BE2C (cell line): ENCODE data around the gene KDM5C.

ENCODE experiments used
- DNase-seq: peaks from one replicate; pipeline ENCODE4 v3.0.0-alpha.2; 2020
- H3K27me3 ChIP-seq: fragments of 250-450 bp; sonication (Bioruptor Pico); 2 replicates; pipeline ENCODE4 v1.5.1; 2020; ENCODE audit warnings: mild to moderate bottlenecking
- H3K36me3 ChIP-seq: fragments of 250-450 bp; sonication (Bioruptor Pico); 2 replicates; pipeline ENCODE4 v1.5.1; 2020; ENCODE audit warnings: mild to moderate bottlenecking
- H3K4me1 ChIP-seq: fragments of 250-450 bp; sonication (Bioruptor Pico); 2 replicates; pipeline ENCODE4 v1.5.1; 2020
- H3K4me3 ChIP-seq: 2 replicates; pipeline ENCODE4 v1.5.1; 2011; ENCODE audit warnings: low read depth, low read length
- H3K9me3 ChIP-seq: fragments of 250-450 bp; sonication (Bioruptor Pico); 2 replicates; pipeline ENCODE4 v1.5.1; 2020
- CTCF ChIP-seq: IDR thresholded peaks from 2 replicates; pipeline ENCODE4 v1.5.1; 2012; ENCODE audit warnings: mild to moderate bottlenecking, low read depth, low read length

Gene KDM5C

DNA sequence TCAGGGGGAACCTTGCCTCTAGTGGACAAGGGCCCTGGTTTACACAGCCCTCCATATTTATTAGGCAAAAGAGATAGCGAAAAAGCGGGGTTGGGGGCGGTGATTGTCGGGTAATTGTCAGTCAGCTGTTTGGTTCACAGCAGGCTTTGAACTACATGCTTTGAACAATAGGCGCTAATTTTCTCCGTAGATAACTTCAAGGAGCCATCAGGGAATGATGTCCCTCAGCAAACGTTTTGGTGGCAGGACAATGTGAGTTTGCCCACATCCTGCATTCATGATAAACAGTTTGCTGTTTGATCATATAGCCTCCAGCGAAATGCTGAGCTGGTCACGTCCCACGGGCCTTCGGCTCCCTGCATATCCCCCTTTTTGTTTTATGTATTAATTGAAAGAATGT is 65.8 kb downstream of the KDM5C start:
- DNase-seq: no peak
- no peak for TF ChIP-seq CTCF

GRCh38 chrX:53156207-53156596 is 68.8 kb downstream of the KDM5C start:
- no peaks in the 10 kb centered on the region for H3K9me3 ChIP-seq

More for the DNA sequence above, 65.8 kb downstream of the KDM5C start:
- H3K4me3 ChIP-seq: no peak overlapping the region
- no peaks in the 10 kb centered on the region for H3K9me3 ChIP-seq
- no peaks in the 10 kb centered on the region for H3K4me1 ChIP-seq
- no peaks in the 10 kb centered on the region for H3K36me3 ChIP-seq
- H3K27me3 ChIP-seq: no peaks in the 10 kb centered on the region

DNA sequence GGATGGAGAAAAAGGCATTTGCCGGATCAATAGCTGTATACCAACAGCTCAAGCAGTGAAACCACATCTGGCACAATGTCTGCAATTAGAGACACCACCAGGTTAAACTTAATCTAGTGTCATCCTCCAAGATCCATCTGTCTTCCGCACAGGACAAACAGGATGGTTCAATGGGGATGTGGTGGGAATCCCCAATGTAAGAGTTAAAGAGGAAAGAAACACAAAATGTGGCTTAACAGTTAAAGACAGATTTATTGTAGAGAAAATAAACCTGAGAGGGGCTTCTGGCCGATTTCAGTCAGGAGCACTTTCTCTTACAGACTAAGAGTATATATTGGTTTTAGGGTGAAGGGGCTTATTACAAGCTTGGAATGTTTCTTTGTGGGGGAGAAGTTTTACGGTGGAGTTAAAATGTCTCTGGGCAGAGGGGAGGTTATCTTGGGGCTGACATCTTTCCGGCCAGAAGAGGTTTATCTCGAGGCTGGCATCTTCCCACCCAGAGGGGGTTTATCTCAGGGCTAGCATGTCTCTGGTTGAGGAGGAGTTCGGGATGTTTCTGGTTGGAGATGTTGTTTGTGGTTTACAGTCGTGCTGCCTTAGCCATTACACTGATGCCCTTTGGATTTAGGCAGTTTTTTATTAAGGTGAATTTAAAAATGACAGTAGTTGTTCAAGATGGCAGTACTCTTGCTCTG is 69.3 kb downstream of the KDM5C start:
- Histone ChIP-seq H3K4me3 (no peak overlapping the region), H3K27me3 (no peaks in the 10 kb centered on the region), H3K9me3 (no peaks in the 10 kb centered on the region), H3K36me3 (no peaks in the 10 kb centered on the region), H3K4me1 (no peaks in the 10 kb centered on the region)
- TF ChIP-seq CTCF: no peak
- DNase-seq: no peak

More at GRCh38 chrX:53156207-53156596, 68.8 kb downstream of the KDM5C start:
- no peaks in the 10 kb centered on the region for H3K27me3 ChIP-seq
- DNase-seq: no peak
- TF ChIP-seq CTCF: no peak
- no peaks in the 10 kb centered on the region for H3K36me3 ChIP-seq
- no peaks in the 10 kb centered on the region for H3K4me1 ChIP-seq
- no peak overlapping the region for H3K4me3 ChIP-seq

GRCh38 chrX:53153581-53153980 is 71.4 kb downstream of the KDM5C start:
- DNase-seq: no peak
- H3K27me3 ChIP-seq: no peaks in the 10 kb centered on the region
- no peak for TF ChIP-seq CTCF
- no peaks in the 10 kb centered on the region for H3K36me3 ChIP-seq
- no peak overlapping the region for H3K4me3 ChIP-seq
- no peaks in the 10 kb centered on the region for H3K9me3 ChIP-seq
- H3K4me1 ChIP-seq: no peaks in the 10 kb centered on the region
